K562 (cell line): ENCODE measurements around the gene PMPCA. TPM values are rescaled to one million over a fixed set of nuclear protein-coding genes. Genes with fewer than 3 reads are reported as not detected.

Experiments
- ATAC-seq: fragments of 200-7000 bp; cut with Tn5 transposase; 3 replicates; pipeline ENCODE4 v1.9.1; 2020; ENCODE audit warnings: moderate library complexity
- BruUV-seq: library from RNA; stranded (reverse); fragments of 400-500 nt; replicated peaks from 2 replicates; lab custom pipeline; 2021; lab: Mats Ljungman, UMichigan
- CTCF ChIA-PET: fragments of 300-600 bp; formaldehyde crosslinking; extraction: SDS; loops from one replicate; lab custom pipeline; 2021; ENCODE audit warnings: low intra/inter-chr PET ratio; lab: Yijun Ruan, JAX
- POLR2A ChIA-PET: fragments of 300-600, 350-650 bp; sonication (Branson Sonifier 250); formaldehyde crosslinking; extraction: SDS; loops from one replicate; lab custom pipeline; 2021; ENCODE audit warnings: antibody characterized with exemption, inconsistent platforms; lab: Yijun Ruan, JAX
- DNase-seq, 4 experiments: peaks; one replicate each; pipeline versions ENCODE4 v3.0.0 to v3.0.0-alpha.2; 2011 to 2018; ENCODE audit warnings: low spot score in 3 of 4, mixed read lengths in 3 of 4; ENCODE audit errors: extremely low read depth in 1 of 4
- FAIRE-seq: peaks from 2 replicates; lab custom pipeline; 2011; peaks lifted over from hg19 to GRCh38; lab: Jason Lieb, UNC
- H2AFZ ChIP-seq: 2 replicates; pipeline ENCODE4 v1.6.0; 2011; ENCODE audit warnings: low read depth, low read length, control low read depth, inconsistent platforms
- H3K27ac ChIP-seq: fragments of 200-600 bp; 3 replicates; pipeline ENCODE4 v1.8.0; 2011; ENCODE audit warnings: low read depth, mild to moderate bottlenecking, control low read depth, inconsistent platforms, low read length, moderate library complexity, mixed read lengths; ENCODE audit errors: extremely low read depth
- H3K27me3 ChIP-seq, 2 experiments: fragments of 300-600 bp in 1 of 2; 2 replicates in 1 of 2; 3 replicates in 1 of 2; pipeline versions ENCODE4 v1.6.0 to v1.8.0; 2011; ENCODE audit warnings: inconsistent platforms in 2 of 2, low read length in 2 of 2, mild to moderate bottlenecking in 1 of 2, mixed read lengths in 1 of 2, moderate library complexity in 1 of 2; ENCODE audit not compliant: control insufficient read depth in 2 of 2, insufficient read depth in 2 of 2
- H3K36me3 ChIP-seq: fragments of 300-600 bp; 3 replicates; pipeline ENCODE4 v1.8.0; 2011; ENCODE audit warnings: mild to moderate bottlenecking, low read length, inconsistent platforms; ENCODE audit not compliant: control insufficient read depth, insufficient read depth
- H3K4me1 ChIP-seq, 2 experiments: fragments of 200-600 bp in 1 of 2; replicated peaks in 1 of 2; 2 replicates in 1 of 2; 3 replicates in 1 of 2; pipeline versions ENCODE4 v1.5.1 to v1.8.0; 2011; ENCODE audit warnings: inconsistent platforms in 2 of 2, low read length in 2 of 2, mild to moderate bottlenecking in 1 of 2, mixed read lengths in 1 of 2, moderate library complexity in 1 of 2; ENCODE audit not compliant: control insufficient read depth in 2 of 2, insufficient read depth in 2 of 2
- H3K4me2 ChIP-seq: 2 replicates; pipeline ENCODE4 v1.6.1; 2011; ENCODE audit warnings: low read length, control low read depth, inconsistent platforms, mixed read lengths; ENCODE audit not compliant: insufficient read depth
- H3K4me3 ChIP-seq: fragments of 200-600 bp; sonication (generic), shearing (Covaris generic); 2 replicates; pipeline ENCODE4 v1.5.1; 2016; ENCODE audit warnings: control low read depth, inconsistent platforms
- H3K79me2 ChIP-seq: fragments of 200-600 bp; 3 replicates; pipeline ENCODE4 v1.8.0; 2011; ENCODE audit warnings: low read length, inconsistent platforms; ENCODE audit not compliant: control insufficient read depth, insufficient read depth
- H3K9ac ChIP-seq, 2 experiments: 2 replicates each; pipeline versions ENCODE4 v1.6.0 to v1.6.1; 2011; ENCODE audit warnings: low read depth in 2 of 2, low read length in 2 of 2, control low read depth in 1 of 2, inconsistent platforms in 1 of 2, mild to moderate bottlenecking in 1 of 2, mixed read lengths in 1 of 2; ENCODE audit not compliant: insufficient read depth in 1 of 2
- H3K9me1 ChIP-seq: one replicate; pipeline ENCODE4 v1.6.0; 2011; ENCODE audit warnings: inconsistent platforms, mild to moderate bottlenecking, low read length, moderate library complexity; ENCODE audit not compliant: control insufficient read depth, insufficient read depth
- H3K9me3 ChIP-seq: replicated peaks from 2 replicates; pipeline ENCODE4 v1.5.1; 2011; ENCODE audit warnings: low read depth, low read length, inconsistent platforms; ENCODE audit not compliant: control insufficient read depth, insufficient read depth
- H4K20me1 ChIP-seq: replicated peaks from 2 replicates; pipeline ENCODE4 v1.6.1; 2011; ENCODE audit warnings: low read length, inconsistent platforms, mixed read lengths; ENCODE audit not compliant: control insufficient read depth, insufficient read depth
- FOXJ3 ChIP-seq: sonication (generic); formaldehyde crosslinking; IDR thresholded peaks from 2 replicates; pipeline ENCODE4 v1.4.0; 2020; ENCODE audit warnings: mild to moderate bottlenecking, missing genetic modification reagents
- RBFOX2 ChIP-seq: fragments of 200-400 bp; formaldehyde crosslinking; IDR thresholded peaks from 2 replicates; pipeline ENCODE4 v1.6.1; 2017; ENCODE audit warnings: low read depth, mild to moderate bottlenecking, low read length, moderate library complexity
- SP1 ChIP-seq: sonication (generic); formaldehyde crosslinking; IDR thresholded peaks from 2 replicates; pipeline ENCODE4 v1.8.1; 2022; ENCODE audit warnings: mild to moderate bottlenecking, missing genetic modification reagents
- TEAD4 ChIP-seq, 2 experiments: sonication (generic) in 1 of 2; formaldehyde crosslinking in 1 of 2; IDR thresholded peaks; 2 replicates each; pipeline versions ENCODE4 v1.6.1 to v1.8.0; 2012 to 2022; ENCODE audit warnings: borderline replicate concordance in 1 of 2, inconsistent platforms in 1 of 2, low read length in 1 of 2, mild to moderate bottlenecking in 1 of 2, missing genetic modification reagents in 1 of 2
- ZNF134 ChIP-seq: fragments of 250-450 bp; sonication (Bioruptor Pico); conservative IDR thresholded peaks from 2 replicates; pipeline ENCODE4 v1.4.0; 2020
- ZNF551 ChIP-seq: fragments of 250-450 bp; sonication (Bioruptor Pico); IDR thresholded peaks from 2 replicates; pipeline ENCODE4 v1.5.0; 2021; ENCODE audit warnings: mild to moderate bottlenecking, moderate library complexity
- WGBS: fragments of 100-300 bp; shearing (Covaris generic); methylation state at CpG from one replicate; pipeline ENCODE4 v1.1.6; 2016; ENCODE audit warnings: low coverage, mixed read lengths; ENCODE audit not compliant: insufficient coverage; ENCODE audit errors: missing lambda C conversion rate; 5-methylcytosine and 5-hydroxymethylcytosine counted together
- in situ Hi-C: fragments of 300-500 bp; cut with MboI; formaldehyde crosslinking; loops from 4 replicates; pipeline ENCODE4 v1.15.0; 2018; ENCODE audit warnings: inconsistent platforms, mixed read lengths
- intact Hi-C: fragments of 100-400 bp; cut with micrococcal nuclease; formaldehyde crosslinking; loops from 2 replicates; pipeline ENCODE4 v1.14.2; 2022
- polyA plus RNA-seq, 8 experiments: library from polyadenylated mRNA; depleted of rRNA in 4 of 8; stranded (reverse) in 5 of 8; unstranded in 3 of 8; fragments of >200 nt; fragmentation: Nextera tagmentation in 2 of 8; fragmentation: Illumina TruSeq in 1 of 8; extraction: Ambion mirVana in 2 of 8; extraction: Trizol in 1 of 8; gene quantifications; 2 replicates each; pipeline versions ENCODE4 v1.2.1 to v1.2.3, GENCODE V29; 2011 to 2014; ENCODE audit warnings: inconsistent platforms in 1 of 8, missing spikeins in 1 of 8
- total RNA-seq, 7 experiments: library from RNA; depleted of rRNA in 6 of 7; stranded (reverse); fragments of >200 nt in 6 of 7; fragmentation: Illumina TruSeq in 2 of 7; extraction: Trizol in 2 of 7; gene quantifications; 2 replicates each; pipeline versions ENCODE4 v1.2.1 to v1.2.3, GENCODE V29; 2011 to 2021; ENCODE audit warnings: low replicate concordance in 1 of 7

The PMPCA gene
- total and polyA plus RNA-seq, 9 of the 15 experiments (the other 6 are each of a cell fraction or from before 2014, with no cell fraction given): 23.9 to 143 (median 86.6) TPM

DNA sequence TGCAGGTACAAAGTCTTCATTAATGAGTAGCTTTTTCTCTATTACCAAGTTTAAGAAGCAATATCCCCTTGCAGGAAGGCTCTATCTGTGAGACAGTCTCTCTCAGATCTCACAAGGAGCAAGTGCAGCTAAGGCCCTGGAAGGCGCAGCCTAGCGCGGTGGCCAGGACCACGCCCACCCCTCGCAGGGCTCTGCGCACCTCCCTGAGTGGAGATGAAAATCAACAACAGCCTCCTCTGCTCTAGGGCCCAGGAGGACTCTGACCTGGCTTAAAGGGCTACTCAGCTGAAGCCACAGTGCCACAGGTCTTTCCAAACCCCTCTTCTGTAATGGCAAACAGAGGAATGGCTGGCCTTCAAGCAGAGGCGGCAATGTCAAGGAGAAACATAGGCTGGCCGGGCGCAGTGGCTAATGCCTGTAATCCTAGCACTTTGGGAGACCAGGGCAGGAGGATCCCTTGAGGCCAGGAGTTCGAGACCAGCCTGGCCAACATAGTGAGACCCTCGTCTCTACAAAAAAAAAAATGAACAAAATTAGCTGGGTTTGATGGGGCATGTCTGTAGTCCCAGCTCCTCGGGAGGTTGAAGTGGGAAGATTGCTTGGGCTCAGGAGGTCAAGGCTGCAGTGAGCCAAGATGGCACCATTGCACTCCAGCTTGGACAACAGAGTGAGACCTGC lies 60.5 kb downstream of the PMPCA start (continued):
- TF ChIP-seq ZNF134 (CRISPR knock-in tag) (no peak), SP1 (0 out of 2 replicates have a peak, but pooled peaks have one; percentile 34), FOXJ3 (CRISPR knock-in tag) (no peak), TEAD4 (IDR thresholded peaks at IDR 0.05; ENCODE audit: low read length) (no peak), TEAD4 (CRISPR knock-in tag; IDR thresholded peaks at IDR 0.05; ENCODE audit: borderline replicate concordance) (no peak)

DNA sequence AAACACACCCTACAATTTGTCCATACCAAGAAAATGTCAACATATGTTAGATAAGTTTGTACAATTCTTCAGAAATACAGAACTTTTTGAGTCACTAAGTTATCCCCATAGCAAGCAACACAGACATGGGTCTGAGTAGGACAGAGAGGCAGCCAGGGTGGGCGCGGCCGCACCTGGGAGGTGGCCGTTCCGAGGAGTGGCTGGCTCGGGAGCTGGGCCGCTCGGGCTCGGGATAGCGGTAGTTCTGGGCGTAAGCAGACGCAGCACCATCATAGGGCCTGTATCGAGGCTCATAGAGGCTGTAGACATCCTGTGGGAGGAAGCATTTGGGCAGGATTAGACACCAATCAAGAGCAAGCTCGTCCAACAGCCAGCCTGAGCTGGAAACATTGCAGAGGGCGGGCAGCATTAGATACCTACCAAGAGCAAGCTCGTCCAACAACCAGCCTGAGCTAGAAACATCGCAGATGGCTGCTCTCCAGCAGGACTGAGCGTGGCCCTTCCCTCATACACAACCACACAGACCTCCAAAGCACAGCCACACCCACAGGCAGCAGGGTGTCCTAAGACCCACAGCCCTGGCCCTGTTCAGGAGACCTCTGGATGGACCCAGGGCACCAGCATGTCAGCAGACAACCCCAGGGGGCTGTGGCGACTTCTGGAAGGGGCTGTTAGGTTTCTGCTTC lies 61.5 kb downstream of the PMPCA start:
- Histone ChIP-seq H4K20me1 (peaks cover 45% of the 10 kb centered on the region), H3K36me3 (peaks cover 100% of the 10 kb centered on the region), H3K4me3 (no peak overlapping the region), H3K9me1 (peaks cover 5% of the 10 kb centered on the region), H3K9me3 (no peaks in the 10 kb centered on the region), H3K27me3 (no peaks in the 10 kb centered on the region), H3K4me2 (no peak overlapping the region), H3K79me2 (peaks cover 51% of the 10 kb centered on the region), H3K9ac (peak overlapping the region in 1 of 2 experiments; percentile 39; a peak in 1 of 4 replicates), H3K4me1 (peaks cover 0 to 23% of the 10 kb centered on the region in 2 experiments; a peak in 3 of 5 replicates), H3K27ac (no peak overlapping the region), H2AFZ (no peak overlapping the region)
- TF ChIP-seq ZNF551 (CRISPR knock-in tag) (no peak), RBFOX2 (peak; percentile 12; the same call in 1 of the 2 replicates)
- ATAC-seq (no peak), DNase-seq (no peak), FAIRE-seq (no peak)
- no TSS peak for BruUV-seq
- CTCF ChIA-PET: no interaction called here
- POLR2A ChIA-PET: interaction anchor here (0.7 to 3.2 kb wide), 5 partner anchors 8 to 157 kb away, joined by 3 to 17 read pairs (median 5); no protein-coding TSS in a partner anchor
- WGBS: 95% methylated on average over 18 of the region's 19 CpGs
- intact Hi-C loops: no loop called here
- in situ Hi-C loops: no loop called here
